ENCODE data around the gene CNKSR1.
A peak's percentile ranks its signal among the peaks of the same experiment; 100 is the strongest.

CNKSR1 gene

GRCh38 chr1:26233903-26234643 lies 56.8 kb downstream of the CNKSR1 start, which contains the start of gene CEP85 (continued):
- TF ChIP-seq PRDM4 (tag by site-specific recombination; IDR thresholded peaks at IDR 0.05): 0 out of 2 replicates have a peak, but pooled peaks have one; percentile 25
- peak; percentile 60; the same call in 1 of the 2 replicates for TF ChIP-seq KLF1 (tag by site-specific recombination; IDR thresholded peaks at IDR 0.05)
- TF ChIP-seq ZSCAN30 (tag by site-specific recombination; IDR thresholded peaks at IDR 0.05): peak; percentile 59
- TF ChIP-seq TRIM28 (IDR thresholded peaks at IDR 0.05; ENCODE audit: borderline replicate concordance, low read length): peak; percentile 29; the same call in 1 of the 2 replicates
- TF ChIP-seq ZNF391 (tag by site-specific recombination; IDR thresholded peaks at IDR 0.05; ENCODE audit: borderline replicate concordance, low read depth): no peak; the same call in 1 of the 2 replicates
- TF ChIP-seq MZF1 (tag by site-specific recombination; IDR thresholded peaks at IDR 0.05; ENCODE audit: borderline replicate concordance): 0 out of 2 replicates have a peak, but pooled peaks have one; percentile 44
- TF ChIP-seq PRDM10 (tag by site-specific recombination; IDR thresholded peaks at IDR 0.05): peak; percentile 56; the same call in 1 of the 2 replicates
- peak; percentile 15 for TF ChIP-seq PATZ1 (tag by site-specific recombination; IDR thresholded peaks at IDR 0.05)
- TF ChIP-seq ZNF48 (tag by site-specific recombination; IDR thresholded peaks at IDR 0.05): no peak
- TF ChIP-seq ZBTB26 (tag by site-specific recombination; optimal IDR thresholded peaks at IDR 0.05): peak; percentile 97
- TF ChIP-seq YY1 (tag by site-specific recombination; IDR thresholded peaks at IDR 0.05): no peak
- TF ChIP-seq ZNF623 (tag by site-specific recombination; IDR thresholded peaks at IDR 0.05): no peak
- TF ChIP-seq ZNF561 (tag by site-specific recombination; IDR thresholded peaks at IDR 0.05; ENCODE audit: borderline replicate concordance): peak; percentile 67; the same call in 1 of the 2 replicates
- TF ChIP-seq ZNF660 (tag by site-specific recombination; IDR thresholded peaks at IDR 0.05): peak; percentile 60
- TF ChIP-seq ZSCAN4 (tag by site-specific recombination; IDR thresholded peaks at IDR 0.05): 0 out of 2 replicates have a peak, but pooled peaks have one; percentile 13
- no peak for TF ChIP-seq ZNF211 (tag by site-specific recombination; IDR thresholded peaks at IDR 0.05; ENCODE audit: low read depth)
- peak; percentile 86; the same call in 1 of the 2 replicates for TF ChIP-seq ZBTB48 (tag by site-specific recombination; IDR thresholded peaks at IDR 0.05)
- TF ChIP-seq ZNF600 (tag by site-specific recombination; IDR thresholded peaks at IDR 0.05): peak; percentile 77
- TF ChIP-seq ZNF843 (tag by site-specific recombination; IDR thresholded peaks at IDR 0.05): 0 out of 2 replicates have a peak, but pooled peaks have one; percentile 4
- TF ChIP-seq SALL2 (tag by site-specific recombination; IDR thresholded peaks at IDR 0.05; ENCODE audit: borderline replicate concordance): no peak
- TF ChIP-seq, protein P1, sequence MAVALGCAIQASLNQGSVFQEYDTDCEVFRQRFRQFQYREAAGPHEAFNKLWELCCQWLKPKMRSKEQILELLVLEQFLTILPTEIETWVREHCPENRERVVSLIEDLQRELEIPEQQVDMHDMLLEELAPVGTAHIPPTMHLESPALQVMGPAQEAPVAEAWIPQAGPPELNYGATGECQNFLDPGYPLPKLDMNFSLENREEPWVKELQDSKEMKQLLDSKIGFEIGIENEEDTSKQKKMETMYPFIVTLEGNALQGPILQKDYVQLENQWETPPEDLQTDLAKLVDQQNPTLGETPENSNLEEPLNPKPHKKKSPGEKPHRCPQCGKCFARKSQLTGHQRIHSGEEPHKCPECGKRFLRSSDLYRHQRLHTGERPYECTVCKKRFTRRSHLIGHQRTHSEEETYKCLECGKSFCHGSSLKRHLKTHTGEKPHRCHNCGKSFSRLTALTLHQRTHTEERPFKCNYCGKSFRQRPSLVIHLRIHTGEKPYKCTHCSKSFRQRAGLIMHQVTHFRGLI (tag by site-specific recombination; IDR thresholded peaks at IDR 0.05): no peak
- TF ChIP-seq ZBTB20 (tag by site-specific recombination; IDR thresholded peaks at IDR 0.05): peak; percentile 84
- peak; percentile 84 for TF ChIP-seq SP3 (tag by site-specific recombination; IDR thresholded peaks at IDR 0.05)
- no peak for TF ChIP-seq ZNF221 (tag by site-specific recombination; IDR thresholded peaks at IDR 0.05; ENCODE audit: borderline replicate concordance)
- peak; percentile 91 for TF ChIP-seq ZNF341 (tag by site-specific recombination; IDR thresholded peaks at IDR 0.05; ENCODE audit: low read depth)

Measured in HEK293 (cell line).